ENCODE data around the gene H2BK1.

DNA sequence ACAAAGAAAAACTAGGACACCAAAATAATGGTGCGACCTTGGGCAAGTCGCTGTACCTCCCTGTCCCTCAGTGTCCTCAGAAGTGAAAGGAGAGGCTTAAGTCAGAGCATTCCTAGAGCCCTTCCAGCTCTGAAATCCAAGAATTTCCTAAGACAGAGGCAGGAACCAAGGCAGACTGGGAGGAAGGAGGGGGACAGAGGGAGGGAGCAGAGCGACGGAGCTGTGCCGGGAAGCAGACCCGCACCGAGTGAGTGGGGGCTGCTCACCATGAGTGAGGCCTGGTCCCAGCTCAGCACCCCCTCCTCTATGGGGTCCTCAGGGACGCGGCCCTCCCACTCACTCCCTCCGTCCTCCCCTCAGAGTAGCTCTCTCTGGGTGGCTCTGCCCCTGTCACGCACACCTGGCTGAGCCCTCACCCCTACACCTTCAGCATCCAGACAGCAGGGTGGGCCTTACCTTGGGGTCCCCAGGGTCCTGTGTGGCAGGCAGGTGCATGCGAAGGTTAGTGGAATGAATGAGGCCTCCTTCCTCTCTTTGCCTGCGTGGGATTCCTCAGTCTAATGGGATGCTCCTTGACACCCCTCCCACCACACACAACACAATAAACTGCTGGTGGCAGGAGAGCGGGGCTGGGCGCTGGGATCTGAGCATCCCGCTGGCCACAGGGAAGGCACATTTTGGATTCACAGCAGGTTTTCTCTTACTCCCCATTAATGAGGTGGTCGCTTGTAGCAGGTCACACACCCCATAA is 42.8 kb upstream of the H2BK1 start:
- TF ChIP-seq POLR2A (IDR thresholded peaks at IDR 0.05; ENCODE audit: low read depth) (no peak), POLR2AphosphoS5 (IDR thresholded peaks at IDR 0.05) (peak; percentile 23 to 36), EP300 (IDR thresholded peaks at IDR 0.05) (no peak)
- TF ChIP-seq, protein P1, sequence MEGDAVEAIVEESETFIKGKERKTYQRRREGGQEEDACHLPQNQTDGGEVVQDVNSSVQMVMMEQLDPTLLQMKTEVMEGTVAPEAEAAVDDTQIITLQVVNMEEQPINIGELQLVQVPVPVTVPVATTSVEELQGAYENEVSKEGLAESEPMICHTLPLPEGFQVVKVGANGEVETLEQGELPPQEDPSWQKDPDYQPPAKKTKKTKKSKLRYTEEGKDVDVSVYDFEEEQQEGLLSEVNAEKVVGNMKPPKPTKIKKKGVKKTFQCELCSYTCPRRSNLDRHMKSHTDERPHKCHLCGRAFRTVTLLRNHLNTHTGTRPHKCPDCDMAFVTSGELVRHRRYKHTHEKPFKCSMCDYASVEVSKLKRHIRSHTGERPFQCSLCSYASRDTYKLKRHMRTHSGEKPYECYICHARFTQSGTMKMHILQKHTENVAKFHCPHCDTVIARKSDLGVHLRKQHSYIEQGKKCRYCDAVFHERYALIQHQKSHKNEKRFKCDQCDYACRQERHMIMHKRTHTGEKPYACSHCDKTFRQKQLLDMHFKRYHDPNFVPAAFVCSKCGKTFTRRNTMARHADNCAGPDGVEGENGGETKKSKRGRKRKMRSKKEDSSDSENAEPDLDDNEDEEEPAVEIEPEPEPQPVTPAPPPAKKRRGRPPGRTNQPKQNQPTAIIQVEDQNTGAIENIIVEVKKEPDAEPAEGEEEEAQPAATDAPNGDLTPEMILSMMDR (IDR thresholded peaks at IDR 0.05) = no peak

Measured in esophagus muscularis mucosa (tissue), 4 donors.